Measurements from ENCODE around the gene GPHB5. TPM values are rescaled to one million over a fixed set of nuclear protein-coding genes. Genes with fewer than 3 reads are reported as not detected.

GPHB5 gene
- total RNA-seq, 1 donor from 2014 or later = not detected

Other genes with a start within 250 kb of the GPHB5 start
- gene RHOJ, start 114.5 kb downstream of the GPHB5 start, total RNA-seq = 10.4 TPM
- gene PPP2R5E, start 224.4 kb upstream of the GPHB5 start, total RNA-seq = 41.9 TPM